HCT116 (cell line): ENCODE measurements around the gene CNDP2. TPM values are rescaled to one million over a fixed set of nuclear protein-coding genes. Genes with fewer than 3 reads are reported as not detected.

Experiments used
- ATAC-seq: fragments of 200-7000 bp; cut with Tn5 transposase; 2 replicates; pipeline ENCODE4 v1.9.1; 2020; ENCODE audit warnings: mild to moderate bottlenecking, moderate library complexity
- BruUV-seq: library from RNA; stranded (reverse); fragments of 400-500 nt; replicated peaks from 2 replicates; lab custom pipeline; 2021; lab: Mats Ljungman, UMichigan
- CTCF ChIA-PET: fragments of 300-600 bp; sonication (Branson Sonifier 250); formaldehyde crosslinking; loops from one replicate; lab custom pipeline; 2021; ENCODE audit warnings: antibody characterized with exemption; lab: Charles Lee
- POLR2A ChIA-PET: fragments of 300-600, 350-600 bp; sonication (Branson Sonifier 250); formaldehyde crosslinking; loops from one replicate; lab custom pipeline; 2021; ENCODE audit warnings: antibody characterized with exemption; lab: Charles Lee
- RAD21 ChIA-PET, 2 experiments: fragments of 300-600 bp; sonication (Branson Sonifier 250); formaldehyde crosslinking; loops; one replicate each; lab custom pipeline; 2023; ENCODE audit warnings: low total read pairs in 2 of 2; ENCODE audit not compliant: uncharacterized antibody in 2 of 2, unreplicated experiment in 2 of 2, low non-redundant PET in 1 of 2; lab: Charles Lee
- DNase-seq: peaks from one replicate; pipeline ENCODE4 v3.0.0-alpha.2; 2010; ENCODE audit warnings: low read depth, low spot score
- H2AFZ ChIP-seq: fragments of 200-600 bp; shearing (Covaris generic), sonication (generic); 2 replicates; pipeline ENCODE4 v1.6.1; 2017; ENCODE audit warnings: low read depth, mixed run types, mixed read lengths, antibody characterized with exemption, low read length; ENCODE audit not compliant: poor library complexity, severe bottlenecking
- H3K27ac ChIP-seq: 2 replicates; pipeline ENCODE4 v1.5.1; 2012; ENCODE audit warnings: low read depth, low read length
- H3K27me3 ChIP-seq: fragments of 200-600 bp; sonication (generic); 2 replicates; pipeline ENCODE4 v1.6.1; 2016; ENCODE audit warnings: mixed run types, low read length, mixed read lengths; ENCODE audit not compliant: insufficient read depth
- H3K36me3 ChIP-seq, 2 experiments: fragments of 200-500 bp in 1 of 2; fragments of 200-600 bp in 1 of 2; sonication (Bioruptor generic) in 1 of 2; sonication (generic) in 1 of 2; 2 replicates each; pipeline versions ENCODE4 v1.5.1 to v1.6.1; 2014 to 2016; ENCODE audit warnings: low read length in 2 of 2, inconsistent platforms in 1 of 2, mixed read lengths in 1 of 2, mixed run types in 1 of 2; ENCODE audit not compliant: insufficient read depth in 2 of 2, control insufficient read depth in 1 of 2
- H3K4me1 ChIP-seq, 2 experiments: fragments of 200-600 bp in 1 of 2; sonication (generic) in 1 of 2; 2 replicates each; pipeline versions ENCODE4 v1.5.1 to v1.6.1; 2012 to 2017; ENCODE audit warnings: low read length in 2 of 2, inconsistent platforms in 1 of 2, mild to moderate bottlenecking in 1 of 2, mixed read lengths in 1 of 2, mixed run types in 1 of 2, moderate library complexity in 1 of 2; ENCODE audit not compliant: insufficient read depth in 2 of 2, control insufficient read depth in 1 of 2
- H3K4me2 ChIP-seq: fragments of 200-600 bp; sonication (generic); 2 replicates; pipeline ENCODE4 v1.6.1; 2017; ENCODE audit warnings: mixed run types, low read length, mixed read lengths
- H3K4me3 ChIP-seq, 2 experiments: fragments of 200-600 bp in 1 of 2; sonication (generic) in 1 of 2; replicated peaks in 1 of 2; 2 replicates each; pipeline ENCODE4 v1.5.1; 2011 to 2016; ENCODE audit warnings: low read length in 2 of 2, control low read depth in 1 of 2, low read depth in 1 of 2, mild to moderate bottlenecking in 1 of 2, mixed read lengths in 1 of 2, mixed run types in 1 of 2
- H3K79me2 ChIP-seq: fragments of 200-600 bp; sonication (generic); 2 replicates; pipeline ENCODE4 v1.6.1; 2017; ENCODE audit warnings: mild to moderate bottlenecking, mixed run types, low read length, moderate library complexity, mixed read lengths; ENCODE audit not compliant: insufficient read depth
- H3K9ac ChIP-seq: fragments of 200-600 bp; sonication (generic); 2 replicates; pipeline ENCODE4 v1.6.1; 2016; ENCODE audit warnings: low read length, mixed read lengths
- H3K9me2 ChIP-seq: fragments of 200-600 bp; sonication (generic), shearing (Covaris generic); 2 replicates; pipeline ENCODE4 v1.6.1; 2017; ENCODE audit warnings: mixed run types, mild to moderate bottlenecking, moderate library complexity; ENCODE audit not compliant: insufficient read depth
- H3K9me3 ChIP-seq, 2 experiments: fragments of 200-500 bp in 1 of 2; fragments of 200-600 bp in 1 of 2; sonication (Bioruptor generic) in 1 of 2; sonication (generic) in 1 of 2; 2 replicates each; pipeline ENCODE4 v1.6.1; 2014 to 2017; ENCODE audit warnings: low read length in 2 of 2, mixed read lengths in 2 of 2, inconsistent platforms in 1 of 2, low read depth in 1 of 2, mild to moderate bottlenecking in 1 of 2, mixed run types in 1 of 2, moderate library complexity in 1 of 2; ENCODE audit not compliant: control insufficient read depth in 1 of 2, insufficient read depth in 1 of 2
- H4K20me1 ChIP-seq: fragments of 200-600 bp; sonication (generic), shearing (Covaris generic); 2 replicates; pipeline ENCODE4 v1.6.1; 2017; ENCODE audit warnings: mixed run types, mild to moderate bottlenecking, moderate library complexity; ENCODE audit not compliant: insufficient read depth
- CBX3 ChIP-seq: IDR thresholded peaks from 2 replicates; pipeline ENCODE4 v1.6.1; 2012; ENCODE audit warnings: low read depth
- EZH2 ChIP-seq: fragments of 200-600 bp; sonication (generic); IDR thresholded peaks from 2 replicates; pipeline ENCODE4 v1.6.1; 2017; ENCODE audit warnings: antibody characterized with exemption, mixed run types
- FOSL1 ChIP-seq: IDR thresholded peaks from 2 replicates; pipeline ENCODE4 v1.6.1; 2012; ENCODE audit warnings: low read depth
- JUND ChIP-seq: IDR thresholded peaks from 2 replicates; pipeline ENCODE4 v1.6.1; 2012
- MAX ChIP-seq: IDR thresholded peaks from 2 replicates; pipeline ENCODE4 v1.6.1; 2012
- POLR2A ChIP-seq: IDR thresholded peaks from 2 replicates; pipeline ENCODE4 v1.7.0; 2011; ENCODE audit warnings: borderline replicate concordance; ENCODE audit not compliant: insufficient read depth, insufficient read length; ENCODE audit errors: extremely low read depth
- POLR2AphosphoS5 ChIP-seq: IDR thresholded peaks from 2 replicates; pipeline ENCODE4 v1.6.1; 2011; ENCODE audit warnings: mild to moderate bottlenecking, low read depth, low read length, moderate library complexity
- RAD21 ChIP-seq: IDR thresholded peaks from 2 replicates; pipeline ENCODE4 v1.6.1; 2012; ENCODE audit warnings: low read depth, mild to moderate bottlenecking
- REST ChIP-seq: IDR thresholded peaks from 2 replicates; pipeline ENCODE4 v1.6.1; 2012; ENCODE audit warnings: low read depth
- SIN3A ChIP-seq: IDR thresholded peaks from 2 replicates; pipeline ENCODE4 v1.6.1; 2012; ENCODE audit warnings: low read depth
- SRF ChIP-seq: IDR thresholded peaks from 2 replicates; pipeline ENCODE4 v1.6.1; 2012; ENCODE audit warnings: low read depth
- ZBTB33 ChIP-seq: IDR thresholded peaks from 2 replicates; pipeline ENCODE4 v1.6.1; 2011; ENCODE audit warnings: mild to moderate bottlenecking, low read length, moderate library complexity; ENCODE audit not compliant: insufficient replicate concordance; ENCODE audit errors: extremely low read depth
- intact Hi-C: fragments of 100-400 bp; cut with micrococcal nuclease; formaldehyde crosslinking; loops from 2 replicates; pipeline ENCODE4 v1.10.0; 2022
- total RNA-seq: library from RNA; stranded (reverse); gene quantifications from one replicate; pipeline ENCODE4 v1.2.1, GENCODE V29; 2021; ENCODE audit not compliant: unreplicated experiment

CNDP2 gene
- total RNA-seq, 1 experiment from 2014 or later: 112 TPM

GRCh38 chr18:74518456-74519295 lies 22.5 kb downstream of the CNDP2 start:
- BruUV-seq: no TSS peak
- Histone ChIP-seq H3K79me2 (no peaks in the 10 kb centered on the region), H3K4me1 (no peaks in the 10 kb centered on the region), H3K4me2 (no peak overlapping the region), H2AFZ (no peak overlapping the region), H3K27me3 (no peaks in the 10 kb centered on the region), H3K27ac (no peak overlapping the region), H3K36me3 (peaks cover 4 to 6% of the 10 kb centered on the region in 2 experiments; a peak in 3 of 4 replicates)
- ChIA-PET RAD21 (no interaction called here), POLR2A (no interaction called here)
- intact Hi-C loops: no loop called here
- TF ChIP-seq POLR2AphosphoS5 (no peak), EZH2 (no peak), SRF (no peak), RAD21 (no peak), SIN3A (no peak), CBX3 (no peak), REST (no peak), JUND (no peak), MAX (no peak), FOSL1 (no peak), POLR2A (no peak), ZBTB33 (no peak)
- TF ChIP-seq, all 23 proteins: peak for 0
- Histone ChIP-seq H3K9me3 (no peaks in the 10 kb centered on the region), H4K20me1 (no peaks in the 10 kb centered on the region), H3K9ac (no peak overlapping the region), H3K4me3 (no peak overlapping the region), H3K9me2 (no peaks in the 10 kb centered on the region)
- CTCF ChIA-PET: no interaction called here
- ATAC-seq (no peak), DNase-seq (no peak)
